Mesothelial cell of epicardium (in vitro differentiated cells): ENCODE results near the gene TBX1. TPM values are rescaled to one million over a fixed set of nuclear protein-coding genes. Genes with fewer than 3 reads are reported as not detected.

Experiments used
- DNase-seq, 2 experiments: peaks; one replicate each; pipeline ENCODE4 v3.0.0; 2021; ENCODE audit warnings: low spot score in 2 of 2; ENCODE audit not compliant: unreplicated experiment in 2 of 2
- H3K27ac Mint-ChIP-seq: 2 replicates; pipeline ENCODE4 v1.8.0; 2021; ENCODE audit warnings: mixed read lengths
- H3K27me3 Mint-ChIP-seq: 2 replicates; pipeline ENCODE4 v1.8.0; 2021; ENCODE audit warnings: low read depth, mixed read lengths
- H3K36me3 Mint-ChIP-seq: 2 replicates; pipeline ENCODE4 v1.8.0; 2021; ENCODE audit warnings: mixed read lengths
- H3K4me1 Mint-ChIP-seq: 2 replicates; pipeline ENCODE4 v1.8.0; 2021; ENCODE audit warnings: mixed read lengths
- H3K4me3 Mint-ChIP-seq: 2 replicates; pipeline ENCODE4 v1.8.0; 2021; ENCODE audit warnings: mild to moderate bottlenecking, moderate library complexity, mixed read lengths
- H3K9me3 Mint-ChIP-seq: 2 replicates; pipeline ENCODE4 v1.8.0; 2021; ENCODE audit warnings: mixed read lengths
- CTCF ChIP-seq: fragments of 200-600 bp; sonication (generic); IDR thresholded peaks from one replicate; pipeline ENCODE4 v1.5.0; 2021; ENCODE audit warnings: antibody characterized with exemption; ENCODE audit not compliant: unreplicated experiment
- total RNA-seq: library from RNA; stranded (reverse); gene quantifications from 3 replicates; pipeline ENCODE4 v1.2.1, GENCODE V29; 2021

The TBX1 gene
- total RNA-seq, 1 donor from 2014 or later, result 0.45 TPM

GRCh38 chr22:19721330-19722177, 39.0 kb upstream of the TBX1 start:
- no peak for DNase-seq
- Mint-ChIP-seq H3K4me1 (peaks cover 19% of the 10 kb centered on the region), H3K36me3 (peaks cover 17% of the 10 kb centered on the region), H3K27ac (no peak overlapping the region), H3K4me3 (no peak overlapping the region), H3K27me3 (peaks cover 73% of the 10 kb centered on the region), H3K9me3 (no peaks in the 10 kb centered on the region)
- no peak for TF ChIP-seq CTCF

GRCh38 chr22:19722178-19722981, 38.2 kb upstream of the TBX1 start:
- H3K36me3 Mint-ChIP-seq, result peaks cover 17% of the 10 kb centered on the region
- H3K9me3 Mint-ChIP-seq, result no peaks in the 10 kb centered on the region
- peaks cover 19% of the 10 kb centered on the region for H3K4me1 Mint-ChIP-seq
- DNase-seq, result no peak
- no peak overlapping the region for H3K27ac Mint-ChIP-seq
- no peak for TF ChIP-seq CTCF
- peaks cover 79% of the 10 kb centered on the region for H3K27me3 Mint-ChIP-seq
- H3K4me3 Mint-ChIP-seq, result no peak overlapping the region

- no peak for TF ChIP-seq CTCF
- Mint-ChIP-seq H3K27me3 (peaks cover 81% of the 10 kb centered on the region), H3K9me3 (no peaks in the 10 kb centered on the region), H3K27ac (no peak overlapping the region), H3K36me3 (peaks cover 17% of the 10 kb centered on the region), H3K4me3 (peak overlapping the region; percentile 50), H3K4me1 (peaks cover 16% of the 10 kb centered on the region)
- no peak for DNase-seq
Measured at GRCh38 chr22:19722982-19723231, 37.7 kb upstream of the TBX1 start.

- Mint-ChIP-seq H3K36me3 (peaks cover 17% of the 10 kb centered on the region), H3K4me1 (peaks cover 16% of the 10 kb centered on the region), H3K27me3 (peaks cover 86% of the 10 kb centered on the region), H3K4me3 (peak within 1 kb of the TSS; percentile 50), H3K27ac (no peak within 1 kb of the TSS), H3K9me3 (no peaks in the 10 kb centered on the region)
- peak; percentile 37 for TF ChIP-seq CTCF
- no peak for DNase-seq
Measured at GRCh38 chr22:19723232-19723982, 37.2 kb upstream of the TBX1 start, which contains the start of gene GP1BB. Gene GP1BB, plus strand, starts transcription at chr22:19723539. Its CDS starts 31 bp downstream, at chr22:19723570.

- peak in 1 of 2 experiments; percentile 52 for DNase-seq
- no peak for TF ChIP-seq CTCF
- no peak overlapping the region for H3K27ac Mint-ChIP-seq
Measured at GRCh38 chr22:19723983-19724827, 36.4 kb upstream of the TBX1 start.

More at GRCh38 chr22:19723983-19724827, 36.4 kb upstream of the TBX1 start:
- peak overlapping the region; percentile 37 for H3K4me3 Mint-ChIP-seq
- H3K27me3 Mint-ChIP-seq, result peaks cover 92% of the 10 kb centered on the region
- peaks cover 15% of the 10 kb centered on the region for H3K4me1 Mint-ChIP-seq
- no peaks in the 10 kb centered on the region for H3K9me3 Mint-ChIP-seq
- H3K36me3 Mint-ChIP-seq, result peaks cover 17% of the 10 kb centered on the region
